H1 (cell line): ENCODE results near the gene MEMO1. TPM values are rescaled to one million over a fixed set of nuclear protein-coding genes. Genes with fewer than 3 reads are reported as not detected.

Experiments
- CTCF ChIA-PET: fragments of 300-600 bp; sonication (Branson Sonifier 250); formaldehyde crosslinking; loops from one replicate; lab custom pipeline; 2021; ENCODE audit not compliant: partially characterized antibody; lab: Charles Lee
- POLR2A ChIA-PET: fragments of 300-600 bp; sonication (Branson Sonifier 250); formaldehyde crosslinking; loops from one replicate; lab custom pipeline; 2021; ENCODE audit warnings: inconsistent platforms; ENCODE audit not compliant: partially characterized antibody; lab: Charles Lee
- DNase-seq, 2 experiments: peaks; one replicate each; pipeline versions ENCODE4 v3.0.0 to v3.0.0-alpha.2; 2010 to 2022; ENCODE audit warnings: low spot score in 2 of 2, low read depth in 1 of 2, mixed read lengths in 1 of 2
- FAIRE-seq: peaks from 2 replicates; lab custom pipeline; 2011; peaks lifted over from hg19 to GRCh38; lab: Jason Lieb, UNC
- H2AFZ ChIP-seq: 2 replicates; pipeline ENCODE4 v1.8.1; 2012; ENCODE audit warnings: low read length, inconsistent platforms
- H2AK5ac ChIP-seq: 2 replicates; pipeline ENCODE4 v1.6.1; 2013; ENCODE audit warnings: low read depth, low read length
- H2BK120ac ChIP-seq: replicated peaks from 2 replicates; pipeline ENCODE3; 2013; ENCODE audit warnings: low read depth, low read length, inconsistent platforms
- H2BK12ac ChIP-seq: 2 replicates; pipeline ENCODE4 v1.6.1; 2013; ENCODE audit warnings: low read depth, low read length
- H2BK15ac ChIP-seq: 2 replicates; pipeline ENCODE4 v1.6.1; 2013; ENCODE audit warnings: low read length
- H2BK20ac ChIP-seq: 2 replicates; pipeline ENCODE4 v1.6.1; 2013; ENCODE audit warnings: low read length
- H2BK5ac ChIP-seq: 2 replicates; pipeline ENCODE4 v1.6.1; 2013; ENCODE audit warnings: low read depth, low read length
- H3K14ac ChIP-seq: 2 replicates; pipeline ENCODE4 v1.6.1; 2013; ENCODE audit warnings: inconsistent platforms; ENCODE audit not compliant: insufficient read length
- H3K18ac ChIP-seq: 2 replicates; pipeline ENCODE4 v1.6.1; 2013; ENCODE audit warnings: low read length; ENCODE audit errors: extremely low read depth
- H3K23ac ChIP-seq: 2 replicates; pipeline ENCODE4 v1.6.1; 2013; ENCODE audit warnings: inconsistent platforms; ENCODE audit not compliant: insufficient read length
- H3K23me2 ChIP-seq: 2 replicates; pipeline ENCODE4 v1.6.1; 2013; ENCODE audit warnings: low read depth, low read length
- H3K27ac ChIP-seq: 2 replicates; pipeline ENCODE4 v1.6.1; 2011; ENCODE audit warnings: low read depth, low read length, inconsistent platforms
- H3K27me3 ChIP-seq, 4 experiments: replicated peaks in 1 of 4; 1 replicate in 1 of 4; 2 replicates in 3 of 4; pipeline versions ENCODE4 v1.6.1 to v1.8.1; 2011 to 2013; ENCODE audit warnings: low read length in 3 of 4, mild to moderate bottlenecking in 3 of 4, inconsistent platforms in 2 of 4, mixed read lengths in 2 of 4, moderate library complexity in 1 of 4; ENCODE audit not compliant: control insufficient read depth in 3 of 4, insufficient read depth in 3 of 4; ENCODE audit errors: extremely low read depth in 1 of 4
- H3K36me3 ChIP-seq, 4 experiments: 2 replicates each; pipeline versions ENCODE4 v1.6.1 to v1.8.1; 2011 to 2013; ENCODE audit warnings: mild to moderate bottlenecking in 4 of 4, low read length in 3 of 4, moderate library complexity in 2 of 4, control low read depth in 1 of 4, inconsistent platforms in 1 of 4; ENCODE audit not compliant: insufficient read depth in 4 of 4, control insufficient read depth in 2 of 4
- H3K4ac ChIP-seq: replicated peaks from 2 replicates; pipeline ENCODE3; 2013; ENCODE audit warnings: low read length, low read depth, mixed read lengths, inconsistent platforms; ENCODE audit not compliant: insufficient read length
- H3K4me1 ChIP-seq, 4 experiments: replicated peaks in 1 of 4; 1 replicate in 1 of 4; 2 replicates in 3 of 4; pipeline versions ENCODE4 v1.6.1 to v1.8.1; 2011 to 2013; ENCODE audit warnings: low read length in 3 of 4, inconsistent platforms in 2 of 4, mixed read lengths in 1 of 4; ENCODE audit not compliant: insufficient read depth in 4 of 4, control insufficient read depth in 3 of 4
- H3K4me2 ChIP-seq, 2 experiments: 2 replicates each; pipeline versions ENCODE4 v1.6.1 to v1.8.1; 2011 to 2013; ENCODE audit warnings: low read depth in 2 of 2, low read length in 2 of 2, control low read depth in 1 of 2, inconsistent platforms in 1 of 2, mild to moderate bottlenecking in 1 of 2; ENCODE audit not compliant: insufficient read depth in 1 of 2
- H3K4me3 ChIP-seq, 4 experiments: fragments of 200-600, 300-600 bp in 1 of 4; sonication (generic), shearing (Covaris generic), sonication (Bioruptor Twin) in 1 of 4; 2 replicates each; pipeline versions ENCODE4 v1.5.1 to v1.8.1; 2011 to 2016; ENCODE audit warnings: low read length in 4 of 4, low read depth in 3 of 4, control low read depth in 2 of 4, inconsistent platforms in 2 of 4, mild to moderate bottlenecking in 2 of 4, mixed read lengths in 1 of 4, moderate library complexity in 1 of 4; ENCODE audit not compliant: insufficient read depth in 2 of 4; ENCODE audit errors: extremely low read depth in 1 of 4
- H3K56ac ChIP-seq: replicated peaks from 2 replicates; pipeline ENCODE3; 2013; ENCODE audit warnings: low read depth, mild to moderate bottlenecking, mixed read lengths, low read length, inconsistent platforms; ENCODE audit not compliant: insufficient read length
- H3K79me1 ChIP-seq: 2 replicates; pipeline ENCODE4 v1.6.1; 2013; ENCODE audit warnings: low read depth, low read length, control low read depth
- H3K79me2 ChIP-seq, 2 experiments: 2 replicates each; pipeline versions ENCODE4 v1.6.1 to v1.8.1; 2012 to 2013; ENCODE audit warnings: low read length in 2 of 2, mild to moderate bottlenecking in 2 of 2, inconsistent platforms in 1 of 2; ENCODE audit not compliant: insufficient read depth in 2 of 2, control insufficient read depth in 1 of 2
- H3K9ac ChIP-seq, 4 experiments: replicated peaks in 1 of 4; 1 replicate in 1 of 4; 2 replicates in 3 of 4; pipeline versions ENCODE4 v1.6.1 to v1.8.1; 2011 to 2013; ENCODE audit warnings: low read depth in 3 of 4, low read length in 3 of 4, control low read depth in 2 of 4, mild to moderate bottlenecking in 2 of 4, moderate library complexity in 2 of 4, inconsistent platforms in 1 of 4; ENCODE audit errors: extremely low read depth in 1 of 4
- H3K9me3 ChIP-seq, 2 experiments: 2 replicates each; pipeline versions ENCODE4 v1.6.1 to v1.8.1; 2012 to 2013; ENCODE audit warnings: mild to moderate bottlenecking in 2 of 2, moderate library complexity in 2 of 2, control low read depth in 1 of 2, inconsistent platforms in 1 of 2, low read depth in 1 of 2, low read length in 1 of 2, mixed read lengths in 1 of 2; ENCODE audit not compliant: insufficient read depth in 2 of 2
- H4K20me1 ChIP-seq, 2 experiments: replicated peaks in 1 of 2; 2 replicates each; pipeline versions ENCODE3 to v1.8.1; 2011 to 2013; ENCODE audit warnings: inconsistent platforms in 2 of 2, low read length in 2 of 2, mild to moderate bottlenecking in 1 of 2; ENCODE audit not compliant: insufficient read depth in 2 of 2, control insufficient read depth in 1 of 2
- H4K5ac ChIP-seq: 2 replicates; pipeline ENCODE4 v1.6.1; 2013; ENCODE audit warnings: low read length, low read depth, mixed read lengths, inconsistent platforms; ENCODE audit not compliant: insufficient read length
- H4K8ac ChIP-seq: 2 replicates; pipeline ENCODE4 v1.8.0; 2013; ENCODE audit warnings: mild to moderate bottlenecking, moderate library complexity, low read length, inconsistent platforms; ENCODE audit not compliant: insufficient read depth; ENCODE audit errors: extremely low read depth
- H4K91ac ChIP-seq: replicated peaks from 2 replicates; pipeline ENCODE3; 2013; ENCODE audit warnings: low read length, mixed read lengths, inconsistent platforms; ENCODE audit not compliant: insufficient read length
- ATF3 ChIP-seq: IDR thresholded peaks from 2 replicates; pipeline ENCODE4 v1.6.1; 2011; ENCODE audit warnings: low read depth, mild to moderate bottlenecking, low read length; ENCODE audit not compliant: insufficient read depth
- EGR1 ChIP-seq: IDR thresholded peaks from 2 replicates; pipeline ENCODE4 v1.6.1; 2011; ENCODE audit warnings: low read depth, low read length, borderline replicate concordance
- GABPA ChIP-seq: IDR thresholded peaks from 2 replicates; pipeline ENCODE4 v1.6.1; 2011; ENCODE audit warnings: mild to moderate bottlenecking, low read length, moderate library complexity, borderline replicate concordance; ENCODE audit not compliant: insufficient read depth
- POLR2A ChIP-seq, 2 experiments: IDR thresholded peaks; 1 replicate in 1 of 2; 2 replicates in 1 of 2; pipeline ENCODE4 v1.6.1; 2011; ENCODE audit warnings: low read depth in 2 of 2, low read length in 2 of 2, mild to moderate bottlenecking in 2 of 2; ENCODE audit errors: control extremely low read depth in 1 of 2
- TAF7 ChIP-seq: optimal IDR thresholded peaks from 2 replicates; pipeline ENCODE3; 2011; ENCODE audit warnings: low read depth, mild to moderate bottlenecking, inconsistent platforms, low read length, moderate library complexity, borderline replicate concordance
- polyA plus RNA-seq, 7 experiments: library from polyadenylated mRNA; depleted of rRNA in 3 of 7; stranded (reverse) in 5 of 7; unstranded in 2 of 7; fragments of >200 nt in 5 of 7; fragments of 200-250 nt in 2 of 7; gene quantifications; 1 replicate in 5 of 7; 2 replicates in 1 of 7; 4 replicates in 1 of 7; pipeline versions ENCODE4 v1.2.1 to v1.2.3, GENCODE V29; 2011 to 2013; ENCODE audit warnings: missing spikeins in 2 of 7, mixed read lengths in 2 of 7
- total RNA-seq: library from RNA; stranded (reverse); fragmentation: NEBNext Ultra II Directional; extraction: Animal tissue kit (Norgen Biotek cat#: 25700); gene quantifications from 2 replicates; pipeline ENCODE4 v1.2.1, GENCODE V29; 2021

Gene MEMO1
- total and polyA plus RNA-seq, 2 of the 8 experiments (the other 6 are each of a cell fraction or from before 2014, with no cell fraction given): 26.9 to 54.7 TPM

- Histone ChIP-seq H3K18ac (no peak overlapping the region), H2AFZ (no peak overlapping the region), H2BK15ac (no peak overlapping the region), H3K27me3 (no peaks in the 10 kb centered on the region), H3K79me1 (peaks cover 2% of the 10 kb centered on the region), H3K56ac (no peak overlapping the region), H3K23me2 (no peaks in the 10 kb centered on the region), H4K5ac (no peak overlapping the region), H2BK120ac (no peak overlapping the region), H3K36me3 (no peaks in the 10 kb centered on the region), H4K91ac (no peak overlapping the region), H3K27ac (no peak overlapping the region), H3K23ac (no peak overlapping the region), H3K4me3 (no peak overlapping the region), H2BK5ac (no peak overlapping the region), H3K79me2 (peaks cover 0 to 66% of the 10 kb centered on the region in 2 experiments; a peak in 2 of 4 replicates), H2AK5ac (no peak overlapping the region), H3K4ac (no peak overlapping the region), H3K9ac (no peak overlapping the region), H4K20me1 (no peaks in the 10 kb centered on the region), H4K8ac (no peak overlapping the region), H3K4me1 (no peaks in the 10 kb centered on the region), H2BK12ac (no peak overlapping the region), H3K9me3 (no peaks in the 10 kb centered on the region), H3K14ac (no peak overlapping the region), H2BK20ac (no peak overlapping the region), H3K4me2 (no peak overlapping the region)
- DNase-seq: no peak
- TF ChIP-seq TAF7 (no peak), ATF3 (no peak), GABPA (no peak), EGR1 (no peak), POLR2A (IDR thresholded peaks at IDR 0.05; ENCODE audit: control extremely low read depth in 1 of 2, low read depth in 2 of 2, low read length in 2 of 2) (no peak)
- FAIRE-seq: no peak
- POLR2A ChIA-PET: no interaction called here
- CTCF ChIA-PET: no interaction called here
Measured at GRCh38 chr2:31973665-31974064, 37.1 kb downstream of the MEMO1 start.
